ENCODE measurements around the gene PIP4K2C. TPM values are rescaled to one million over a fixed set of nuclear protein-coding genes. Genes with fewer than 3 reads are reported as not detected.
A peak's percentile ranks its signal among the peaks of the same experiment; 100 is the strongest.

PIP4K2C gene
- total and polyA plus RNA-seq, 4 experiments from 2014 or later: 30.4 to 45.0 (median 34.2) TPM

DNA sequence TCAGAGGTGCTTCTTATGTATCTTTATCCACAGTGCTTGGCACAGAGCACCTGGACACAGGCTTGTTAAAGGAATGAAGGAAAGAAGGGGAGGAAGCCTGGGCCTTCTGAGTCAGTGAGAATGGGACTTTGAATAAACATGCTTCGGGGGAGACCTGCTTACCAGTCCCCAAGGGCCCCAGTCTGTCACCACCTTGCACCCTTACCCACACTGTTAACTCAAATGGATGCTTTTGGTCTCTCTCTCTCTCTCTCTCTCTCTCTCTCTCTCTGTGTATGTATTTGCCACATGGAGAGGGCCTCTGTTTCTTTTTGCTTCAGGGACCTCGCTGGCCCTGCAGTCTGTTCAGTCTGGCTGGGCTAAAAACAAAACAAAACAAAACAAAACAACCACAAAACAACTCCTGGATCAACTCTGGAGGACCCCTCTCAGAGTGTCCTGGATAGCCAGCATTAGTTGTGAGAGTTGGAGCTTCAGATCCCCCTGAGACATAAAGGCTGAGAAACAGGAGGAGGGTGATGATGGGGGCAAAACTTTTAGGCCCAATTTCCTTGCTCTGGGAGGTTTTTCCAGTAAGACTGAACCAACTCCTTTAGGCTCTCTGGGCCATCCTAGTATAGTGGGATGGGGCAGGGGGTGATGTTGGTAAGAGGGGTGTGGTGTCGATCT, 39.2 kb upstream of the PIP4K2C start:
- H3K9me3 ChIP-seq (ENCODE audit: control insufficient read depth in 1 of 2, low read length in 2 of 2): no peaks in the 10 kb centered on the region
- Mint-ChIP-seq H3K27me3 (peaks cover 2 to 7% of the 10 kb centered on the region in 2 donors), H3K36me3 (no peaks in the 10 kb centered on the region), H3K4me1 (peaks cover 9 to 31% (median 19%) of the 10 kb centered on the region in 4 donors), H3K9me3 (no peaks in the 10 kb centered on the region), H3K4me3 (peak overlapping the region in 4 of 8 donors; percentile 19 to 76 (median 32)), H3K27ac (no peak overlapping the region)
- POLR2A ChIA-PET (ENCODE audit: partially characterized antibody): interaction anchor here (0.5 kb wide), 1 partner anchor 389 kb away, joined by 3 read pairs; the partner anchor contains the start of gene ATP23
- H3K27me3 ChIP-seq (ENCODE audit: insufficient read depth, low read length): no peaks in the 10 kb centered on the region
- peaks cover 20% of the 10 kb centered on the region for H3K4me1 ChIP-seq (ENCODE audit: insufficient read depth, low read length)
- H3K27ac ChIP-seq (ENCODE audit: low read depth, low read length): no peak overlapping the region
- H3K36me3 ChIP-seq (ENCODE audit: insufficient read depth, low read length): no peaks in the 10 kb centered on the region
- CTCF ChIA-PET (ENCODE audit: partially characterized antibody): interaction anchor here (0.9 to 1.3 kb wide), 2 partner anchors 19 to 93 kb away, joined by 3 read pairs; no protein-coding TSS in a partner anchor
- DNase-seq: no peak
- intact Hi-C loops (cut with micrococcal nuclease): no loop called here
- no peak overlapping the region for H3K4me3 ChIP-seq (ENCODE audit: low read length in 2 of 2)

DNA sequence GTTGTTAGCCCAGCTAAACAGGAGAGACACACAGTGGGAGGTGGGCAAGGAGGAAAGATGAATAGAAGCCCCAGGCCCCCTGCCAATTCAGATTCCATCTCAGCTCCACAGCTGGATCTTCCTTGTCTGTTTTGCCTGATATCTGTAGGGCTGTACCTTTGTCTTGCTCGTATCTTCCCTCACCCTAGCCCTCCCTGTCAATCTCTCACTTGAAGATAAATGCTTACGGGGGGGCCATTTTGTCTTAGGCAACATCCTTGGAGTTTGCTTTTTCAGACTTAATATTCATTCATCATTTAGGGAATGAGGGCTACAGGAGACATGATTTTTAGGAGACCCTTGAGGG, 38.7 kb upstream of the PIP4K2C start:
- intact Hi-C loops (cut with micrococcal nuclease): no loop called here
- ChIA-PET POLR2A (ENCODE audit: partially characterized antibody) (no interaction called here), CTCF (ENCODE audit: partially characterized antibody) (interaction anchor here (0.9 to 1.3 kb wide), 2 partner anchors 19 to 94 kb away, joined by 3 read pairs; no protein-coding TSS in a partner anchor)
- Histone ChIP-seq H3K27ac (ENCODE audit: low read depth, low read length) (no peak overlapping the region), H3K27me3 (ENCODE audit: insufficient read depth, low read length) (no peaks in the 10 kb centered on the region), H3K36me3 (ENCODE audit: insufficient read depth, low read length) (no peaks in the 10 kb centered on the region), H3K9me3 (ENCODE audit: control insufficient read depth in 1 of 2, low read length in 2 of 2) (no peaks in the 10 kb centered on the region), H3K4me3 (ENCODE audit: low read length in 2 of 2) (no peak overlapping the region), H3K4me1 (ENCODE audit: insufficient read depth, low read length) (peaks cover 19% of the 10 kb centered on the region)
- peaks cover 7 to 26% (median 15%) of the 10 kb centered on the region in 4 donors for H3K4me1 Mint-ChIP-seq
- no peaks in the 10 kb centered on the region for H3K9me3 Mint-ChIP-seq
- H3K4me3 Mint-ChIP-seq: peak overlapping the region in 1 of 8 donors; percentile 15
- H3K27me3 Mint-ChIP-seq: peaks cover 2 to 7% of the 10 kb centered on the region in 2 donors
- H3K27ac Mint-ChIP-seq: no peak overlapping the region
- no peaks in the 10 kb centered on the region for H3K36me3 Mint-ChIP-seq
- no peak for DNase-seq

DNA sequence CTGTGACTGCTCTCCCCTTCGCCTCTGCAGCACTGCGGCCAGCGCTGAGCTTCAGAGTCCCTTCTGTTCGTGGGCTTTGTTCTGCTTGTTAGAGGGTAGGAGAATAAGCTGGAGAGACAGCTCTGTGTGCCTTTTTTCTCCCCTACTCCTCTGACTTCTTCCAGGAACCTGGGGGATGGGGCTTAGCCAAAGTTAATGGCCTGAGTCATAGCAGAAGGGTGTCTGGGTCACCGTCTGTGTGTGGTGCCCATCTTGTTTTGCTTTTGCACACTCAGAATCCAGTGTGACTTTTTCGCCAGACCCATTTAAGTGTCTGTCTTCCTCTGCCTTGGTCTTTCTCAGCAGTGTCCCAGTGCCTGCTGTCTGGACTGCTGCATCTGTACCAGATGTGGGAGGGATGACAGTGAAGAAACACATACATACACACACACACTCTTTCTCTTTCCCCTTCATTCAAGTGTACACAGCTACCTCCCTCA, 38.1 kb upstream of the PIP4K2C start:
- Histone ChIP-seq H3K4me1 (ENCODE audit: insufficient read depth, low read length) (peaks cover 14% of the 10 kb centered on the region), H3K9me3 (ENCODE audit: control insufficient read depth in 1 of 2, low read length in 2 of 2) (no peaks in the 10 kb centered on the region), H3K27me3 (ENCODE audit: insufficient read depth, low read length) (no peaks in the 10 kb centered on the region), H3K4me3 (ENCODE audit: low read length in 2 of 2) (no peak overlapping the region), H3K36me3 (ENCODE audit: insufficient read depth, low read length) (no peaks in the 10 kb centered on the region), H3K27ac (ENCODE audit: low read depth, low read length) (no peak overlapping the region)
- Mint-ChIP-seq H3K9me3 (no peaks in the 10 kb centered on the region), H3K27ac (no peak overlapping the region), H3K4me3 (no peak overlapping the region), H3K4me1 (peaks cover 3 to 21% (median 12%) of the 10 kb centered on the region in 4 donors), H3K36me3 (no peaks in the 10 kb centered on the region), H3K27me3 (peaks cover 2 to 7% of the 10 kb centered on the region in 2 donors)
- DNase-seq: no peak
- ChIA-PET CTCF (ENCODE audit: partially characterized antibody) (interaction anchor here (0.6 to 1.3 kb wide), 2 partner anchors 42 to 94 kb away, joined by 3 read pairs; no protein-coding TSS in a partner anchor), POLR2A (ENCODE audit: partially characterized antibody) (no interaction called here)
- intact Hi-C loops (cut with micrococcal nuclease): no loop called here

DNA sequence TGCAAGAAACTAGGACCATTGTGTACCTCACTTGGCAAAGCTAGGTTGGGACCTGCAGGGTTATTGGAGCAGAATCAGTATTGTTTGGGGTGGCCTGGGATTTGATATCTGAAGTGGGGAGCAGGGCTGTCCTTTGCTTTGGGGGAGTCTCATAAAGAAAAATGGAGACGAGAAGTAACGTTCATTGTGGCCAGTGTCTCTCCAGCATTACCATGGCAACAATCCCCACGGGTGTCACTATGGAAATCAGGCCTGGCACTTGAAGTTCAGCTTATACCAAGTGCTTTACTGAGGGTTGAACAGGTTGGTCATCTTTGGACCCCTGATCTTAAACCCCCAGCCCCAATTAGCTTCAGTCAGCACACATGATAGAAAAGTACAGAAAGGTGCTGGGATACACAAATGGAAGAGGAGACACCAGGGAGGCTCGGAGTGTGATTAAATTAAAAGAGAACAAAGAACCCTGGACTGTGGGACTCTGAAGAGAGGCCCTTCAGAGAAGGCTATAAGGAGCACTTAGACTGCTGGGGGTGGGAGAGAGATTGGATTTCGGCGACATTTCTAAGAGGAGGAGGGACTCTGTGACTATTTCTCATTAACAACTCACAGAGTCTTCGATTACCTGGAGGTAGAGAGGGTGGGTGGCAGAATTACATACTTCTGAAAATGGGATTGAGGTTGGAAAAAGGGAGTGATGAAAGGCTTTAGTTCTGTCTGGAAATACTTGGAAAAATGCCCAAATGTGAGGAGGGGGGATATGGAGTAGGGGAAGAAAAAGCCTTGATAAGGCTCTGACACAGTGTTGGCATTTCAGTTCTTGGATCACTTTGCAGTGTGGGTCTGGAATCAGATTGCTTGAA, 37.4 kb upstream of the PIP4K2C start:
- Mint-ChIP-seq H3K4me1 (peaks cover 3 to 20% (median 12%) of the 10 kb centered on the region in 4 donors), H3K9me3 (no peaks in the 10 kb centered on the region), H3K27me3 (peaks cover 2 to 7% of the 10 kb centered on the region in 2 donors), H3K4me3 (no peak overlapping the region), H3K27ac (no peak overlapping the region), H3K36me3 (no peaks in the 10 kb centered on the region)
- Histone ChIP-seq H3K4me3 (ENCODE audit: low read length in 2 of 2) (no peak overlapping the region), H3K9me3 (ENCODE audit: control insufficient read depth in 1 of 2, low read length in 2 of 2) (no peaks in the 10 kb centered on the region), H3K27me3 (ENCODE audit: insufficient read depth, low read length) (no peaks in the 10 kb centered on the region), H3K36me3 (ENCODE audit: insufficient read depth, low read length) (no peaks in the 10 kb centered on the region), H3K4me1 (ENCODE audit: insufficient read depth, low read length) (peaks cover 14% of the 10 kb centered on the region), H3K27ac (ENCODE audit: low read depth, low read length) (no peak overlapping the region)
- intact Hi-C loops (cut with micrococcal nuclease): no loop called here
- CTCF ChIA-PET (ENCODE audit: partially characterized antibody): interaction anchor here (0.6 to 1.5 kb wide), 3 partner anchors 31 to 95 kb away, joined by 3 read pairs; no protein-coding TSS in a partner anchor
- POLR2A ChIA-PET (ENCODE audit: partially characterized antibody): no interaction called here
- no peak for DNase-seq

DNA sequence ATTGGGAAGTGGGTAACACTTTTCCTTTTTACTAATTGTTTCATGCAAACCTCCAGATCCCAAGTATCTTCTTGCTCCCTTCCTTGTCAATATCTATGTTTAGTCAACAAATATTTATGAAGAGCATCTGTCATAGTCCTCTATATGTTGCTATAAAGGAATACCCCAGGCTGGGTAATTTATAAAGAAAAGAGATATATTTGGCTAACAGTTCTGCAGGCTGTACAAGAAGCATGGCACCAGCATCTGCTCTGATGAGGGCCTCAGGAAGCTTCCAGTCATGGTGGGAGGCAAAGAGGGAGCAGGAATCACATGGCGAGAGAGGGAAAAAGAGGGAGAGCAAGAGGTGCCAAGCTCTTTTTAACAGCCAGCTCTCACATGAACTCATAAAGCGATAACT, 36.5 kb upstream of the PIP4K2C start:
- no peaks in the 10 kb centered on the region for H3K9me3 ChIP-seq (ENCODE audit: control insufficient read depth in 1 of 2, low read length in 2 of 2)
- H3K36me3 Mint-ChIP-seq: no peaks in the 10 kb centered on the region
- H3K9me3 Mint-ChIP-seq: no peaks in the 10 kb centered on the region
- no peaks in the 10 kb centered on the region for H3K36me3 ChIP-seq (ENCODE audit: insufficient read depth, low read length)
- no peaks in the 10 kb centered on the region for H3K27me3 ChIP-seq (ENCODE audit: insufficient read depth, low read length)
- no peak overlapping the region for H3K4me3 Mint-ChIP-seq
- H3K27me3 Mint-ChIP-seq: peaks cover 2 to 5% of the 10 kb centered on the region in 2 donors
- H3K27ac Mint-ChIP-seq: no peak overlapping the region
- no peak overlapping the region for H3K27ac ChIP-seq (ENCODE audit: low read depth, low read length)
- peaks cover 3 to 11% (median 8%) of the 10 kb centered on the region in 4 donors for H3K4me1 Mint-ChIP-seq
- peaks cover 11% of the 10 kb centered on the region for H3K4me1 ChIP-seq (ENCODE audit: insufficient read depth, low read length)
- DNase-seq: no peak
- ChIA-PET POLR2A (ENCODE audit: partially characterized antibody) (interaction anchor here (0.6 kb wide), 1 partner anchor 8 kb away, joined by 3 read pairs; the partner anchor contains the start of gene DCTN2), CTCF (ENCODE audit: partially characterized antibody) (interaction anchor here (1.5 kb wide), 1 partner anchor 31 kb away, joined by 3 read pairs; no protein-coding TSS in a partner anchor)
- intact Hi-C loops (cut with micrococcal nuclease): no loop called here
- H3K4me3 ChIP-seq (ENCODE audit: low read length in 2 of 2): no peak overlapping the region

DNA sequence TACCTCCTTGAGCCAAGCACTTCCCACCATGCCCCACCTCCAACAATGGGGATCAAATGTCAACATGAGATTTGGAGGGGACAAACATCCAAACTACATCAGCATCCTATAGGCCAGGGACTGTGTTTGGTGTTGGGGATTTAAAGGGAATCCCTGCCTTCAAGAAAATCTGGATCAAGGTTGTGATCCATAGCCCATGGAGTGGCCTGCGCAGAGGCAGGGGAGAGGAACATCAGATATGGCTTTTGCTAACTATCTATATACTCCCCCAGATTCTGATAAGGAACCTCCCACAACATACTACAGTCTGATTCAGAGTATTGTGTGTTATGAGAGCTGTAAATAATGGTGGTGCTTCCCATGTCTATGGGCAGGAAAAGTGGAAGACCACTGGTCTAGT, 36.1 kb upstream of the PIP4K2C start:
- Histone ChIP-seq H3K27ac (ENCODE audit: low read depth, low read length) (no peak overlapping the region), H3K36me3 (ENCODE audit: insufficient read depth, low read length) (no peaks in the 10 kb centered on the region), H3K4me3 (ENCODE audit: low read length in 2 of 2) (no peak overlapping the region), H3K9me3 (ENCODE audit: control insufficient read depth in 1 of 2, low read length in 2 of 2) (no peaks in the 10 kb centered on the region), H3K27me3 (ENCODE audit: insufficient read depth, low read length) (no peaks in the 10 kb centered on the region), H3K4me1 (ENCODE audit: insufficient read depth, low read length) (peaks cover 6% of the 10 kb centered on the region)
- ChIA-PET CTCF (ENCODE audit: partially characterized antibody) (interaction anchor here (1.5 kb wide), 1 partner anchor 30 kb away, joined by 3 read pairs; no protein-coding TSS in a partner anchor), POLR2A (ENCODE audit: partially characterized antibody) (interaction anchor here (0.6 kb wide), 1 partner anchor 8 kb away, joined by 3 read pairs; the partner anchor contains the start of gene DCTN2)
- Mint-ChIP-seq H3K4me1 (peaks cover 3 to 10% (median 7%) of the 10 kb centered on the region in 4 donors), H3K9me3 (no peaks in the 10 kb centered on the region), H3K36me3 (no peaks in the 10 kb centered on the region), H3K27me3 (peaks cover 2 to 5% of the 10 kb centered on the region in 2 donors), H3K27ac (no peak overlapping the region), H3K4me3 (no peak overlapping the region)
- intact Hi-C loops (cut with micrococcal nuclease): no loop called here
- DNase-seq: no peak

DNA sequence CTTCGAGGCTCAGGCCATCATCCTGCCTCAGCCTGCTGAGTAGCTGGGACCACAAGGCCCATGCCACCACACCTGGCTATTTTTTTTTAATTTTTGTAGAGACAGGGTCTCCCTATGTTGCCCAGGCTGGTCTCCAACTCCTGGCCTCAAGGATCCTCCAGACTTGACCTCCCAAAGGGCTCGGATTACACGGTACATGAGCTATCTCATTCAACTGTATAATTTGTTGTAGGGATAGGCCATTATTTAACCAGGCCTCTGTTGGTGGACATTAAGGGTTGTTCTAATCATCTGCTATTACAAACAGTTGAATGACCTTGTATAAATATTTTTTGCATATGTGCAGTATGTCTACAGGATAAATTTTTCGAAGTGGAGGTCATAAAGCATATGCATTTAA, 32.1 kb upstream of the PIP4K2C start:
- Histone ChIP-seq H3K36me3 (ENCODE audit: insufficient read depth, low read length) (no peaks in the 10 kb centered on the region), H3K9me3 (ENCODE audit: control insufficient read depth in 1 of 2, low read length in 2 of 2) (no peaks in the 10 kb centered on the region), H3K27me3 (ENCODE audit: insufficient read depth, low read length) (no peaks in the 10 kb centered on the region), H3K4me1 (ENCODE audit: insufficient read depth, low read length) (no peaks in the 10 kb centered on the region), H3K27ac (ENCODE audit: low read depth, low read length) (no peak overlapping the region), H3K4me3 (ENCODE audit: low read length in 2 of 2) (no peak overlapping the region)
- no peak for DNase-seq
- Mint-ChIP-seq H3K9me3 (no peaks in the 10 kb centered on the region), H3K4me3 (no peak overlapping the region), H3K36me3 (no peaks in the 10 kb centered on the region), H3K27me3 (peaks cover 0 to 9% of the 10 kb centered on the region in 2 donors), H3K27ac (no peak overlapping the region), H3K4me1 (no peaks in the 10 kb centered on the region)
- ChIA-PET CTCF (ENCODE audit: partially characterized antibody) (interaction anchor here (0.8 kb wide), 1 partner anchor 13 kb away, joined by 3 read pairs; no protein-coding TSS in a partner anchor), POLR2A (ENCODE audit: partially characterized antibody) (no interaction called here)
- intact Hi-C loops (cut with micrococcal nuclease): no loop called here

Measured in CD4-positive, alpha-beta memory T cell (primary cell).